ENCODE measurements around the gene TMEM91.
A peak's percentile ranks its signal among the peaks of the same experiment; 100 is the strongest.
"Not testable (repeated sequence)": the region's sequence is repeated elsewhere in the genome, so short reads cannot be mapped to it uniquely, and the experiment has no call there.

Gene TMEM91

GRCh38 chr19:41352609-41353465 is 23.5 kb upstream of the TMEM91 start:
- peak; percentile 60 for DNase-seq
- in situ Hi-C loops (cut with MboI; ENCODE audit: low pct_unique_long_range_greater_than_20kb, low sequenced_read_pairs), result no loop called here

GRCh38 chr19:41353466-41354342 is 22.6 kb upstream of the TMEM91 start, which contains the start of gene TGFB1:
Gene TGFB1, minus strand, starts transcription at chr19:41353922. Its CDS starts 878 bp downstream, at chr19:41353044.
- in situ Hi-C loops (cut with MboI; ENCODE audit: low pct_unique_long_range_greater_than_20kb, low sequenced_read_pairs), result no loop called here
- peak; percentile 85 for DNase-seq

GRCh38 chr19:41354343-41354953 is 21.9 kb upstream of the TMEM91 start:
- in situ Hi-C loops (cut with MboI; ENCODE audit: low pct_unique_long_range_greater_than_20kb, low sequenced_read_pairs), result no loop called here

GRCh38 chr19:41355035-41355434 is 21.3 kb upstream of the TMEM91 start:
- no peak for DNase-seq
- in situ Hi-C loops (cut with MboI; ENCODE audit: low pct_unique_long_range_greater_than_20kb, low sequenced_read_pairs), result no loop called here

More at GRCh38 chr19:41354343-41354953, 21.9 kb upstream of the TMEM91 start:
- DNase-seq, result no peak

- in situ Hi-C loops (cut with MboI; ENCODE audit: low pct_unique_long_range_greater_than_20kb, low sequenced_read_pairs), result no loop called here
- DNase-seq, result no peak
These were observed 20.5 kb upstream of the TMEM91 start for GRCh38 chr19:41355802-41356201.

GRCh38 chr19:41356984-41357739 is 19.2 kb upstream of the TMEM91 start:
- in situ Hi-C loops (cut with MboI; ENCODE audit: low pct_unique_long_range_greater_than_20kb, low sequenced_read_pairs), result no loop called here
- DNase-seq, result peak; percentile 62

- no peak for DNase-seq
- in situ Hi-C loops (cut with MboI; ENCODE audit: low pct_unique_long_range_greater_than_20kb, low sequenced_read_pairs), result no loop called here
These were observed 18.6 kb upstream of the TMEM91 start for GRCh38 chr19:41357746-41358145.

- in situ Hi-C loops (cut with MboI; ENCODE audit: low pct_unique_long_range_greater_than_20kb, low sequenced_read_pairs), result no loop called here
- DNase-seq, result no peak
These were observed 16.6 kb upstream of the TMEM91 start for GRCh38 chr19:41359741-41360140.

- no peak for DNase-seq
- in situ Hi-C loops (cut with MboI; ENCODE audit: low pct_unique_long_range_greater_than_20kb, low sequenced_read_pairs), result no loop called here
These were observed 14.0 kb upstream of the TMEM91 start for GRCh38 chr19:41362143-41362847.

- in situ Hi-C loops (cut with MboI; ENCODE audit: low pct_unique_long_range_greater_than_20kb, low sequenced_read_pairs), result no loop called here
- no peak for DNase-seq
These were observed 13.0 kb upstream of the TMEM91 start for GRCh38 chr19:41363371-41363752.

GRCh38 chr19:41363753-41364523 is 12.4 kb upstream of the TMEM91 start, which contains the start of gene B9D2:
Gene B9D2, minus strand, starts transcription at chr19:41364149. Its CDS starts 630 bp downstream, at chr19:41363519.
- DNase-seq, result peak; percentile 99
- in situ Hi-C loops (cut with MboI; ENCODE audit: low pct_unique_long_range_greater_than_20kb, low sequenced_read_pairs), result no loop called here

GRCh38 chr19:41364524-41365391 is 11.6 kb upstream of the TMEM91 start:
- DNase-seq, result no peak
- in situ Hi-C loops (cut with MboI; ENCODE audit: low pct_unique_long_range_greater_than_20kb, low sequenced_read_pairs), result no loop called here

GRCh38 chr19:41366089-41366488 is 10.2 kb upstream of the TMEM91 start:
- in situ Hi-C loops (cut with MboI; ENCODE audit: low pct_unique_long_range_greater_than_20kb, low sequenced_read_pairs), result no loop called here
- peak; percentile 40 for DNase-seq

GRCh38 chr19:41367848-41368301 is 8.5 kb upstream of the TMEM91 start:
- in situ Hi-C loops (cut with MboI; ENCODE audit: low pct_unique_long_range_greater_than_20kb, low sequenced_read_pairs), result no loop called here
- DNase-seq, result peak; percentile 95

- in situ Hi-C loops (cut with MboI; ENCODE audit: low pct_unique_long_range_greater_than_20kb, low sequenced_read_pairs), result no loop called here
- DNase-seq, result no peak
These were observed 6.6 kb upstream of the TMEM91 start for GRCh38 chr19:41369769-41370168.

GRCh38 chr19:41371119-41371518 is 5.2 kb upstream of the TMEM91 start:
- in situ Hi-C loops (cut with MboI; ENCODE audit: low pct_unique_long_range_greater_than_20kb, low sequenced_read_pairs), result not testable (repeated sequence)

GRCh38 chr19:41371541-41371940 is 4.8 kb upstream of the TMEM91 start:
- no peak for DNase-seq
- in situ Hi-C loops (cut with MboI; ENCODE audit: low pct_unique_long_range_greater_than_20kb, low sequenced_read_pairs), result no loop called here

More at GRCh38 chr19:41371119-41371518, 5.2 kb upstream of the TMEM91 start:
- not testable (repeated sequence) for DNase-seq

Data from KBM-7 (cell line).